Panc1 (cell line): ENCODE results near the gene APOM. TPM values are rescaled to one million over a fixed set of nuclear protein-coding genes. Genes with fewer than 3 reads are reported as not detected.

Experiments used
- ATAC-seq: fragments of 200-7000 bp; cut with Tn5 transposase; 2 replicates; pipeline ENCODE4 v1.9.1; 2020; ENCODE audit warnings: mild to moderate bottlenecking, moderate library complexity
- Bru-seq: library from RNA; stranded (reverse); fragments of 400-500 nt; gene quantifications from one replicate; lab custom pipeline; 2021; lab: Mats Ljungman, UMichigan
- BruChase-seq, 2 experiments: library from RNA; stranded (reverse); fragments of 400-500 nt; gene quantifications; one replicate each; lab custom pipeline; 2021; lab: Mats Ljungman, UMichigan
- BruUV-seq: library from RNA; stranded (reverse); fragments of 400-500 nt; replicated peaks from 2 replicates; lab custom pipeline; 2021; lab: Mats Ljungman, UMichigan
- CTCF ChIA-PET: fragments of 300-600 bp; sonication (Branson Sonifier 250); formaldehyde crosslinking; loops from one replicate; lab custom pipeline; 2022; ENCODE audit warnings: antibody characterized with exemption; lab: Charles Lee
- POLR2A ChIA-PET: fragments of 300-600 bp; sonication (Branson Sonifier 250); formaldehyde crosslinking; loops from one replicate; lab custom pipeline; 2022; ENCODE audit warnings: antibody characterized with exemption; lab: Charles Lee
- DNase-seq: peaks from one replicate; pipeline ENCODE4 v3.0.0-alpha.2; 2010; ENCODE audit warnings: low read depth, low spot score
- H3K27ac ChIP-seq: 2 replicates; pipeline ENCODE4 v1.5.1; 2011; ENCODE audit warnings: mild to moderate bottlenecking, low read length, inconsistent platforms
- H3K27me3 ChIP-seq: fragments of 200-500 bp; sonication (Bioruptor generic); 2 replicates; pipeline ENCODE4 v1.6.0; 2014; ENCODE audit warnings: low read length, inconsistent platforms; ENCODE audit not compliant: control insufficient read depth, insufficient read depth
- H3K36me3 ChIP-seq: fragments of 200-500 bp; sonication (Bioruptor generic); 2 replicates; pipeline ENCODE4 v1.5.1; 2014; ENCODE audit warnings: inconsistent platforms, mild to moderate bottlenecking, low read length, moderate library complexity; ENCODE audit not compliant: control insufficient read depth, insufficient read depth
- H3K4me1 ChIP-seq: 2 replicates; pipeline ENCODE4 v1.5.1; 2011; ENCODE audit warnings: inconsistent platforms, mild to moderate bottlenecking, low read length, moderate library complexity; ENCODE audit not compliant: control insufficient read depth, insufficient read depth
- H3K4me3 ChIP-seq, 2 experiments: 2 replicates each; pipeline ENCODE4 v1.5.1; 2011 to 2012; ENCODE audit warnings: low read depth in 2 of 2, low read length in 2 of 2, mild to moderate bottlenecking in 2 of 2, inconsistent platforms in 1 of 2, moderate library complexity in 1 of 2
- H3K9me3 ChIP-seq: fragments of 200-500 bp; sonication (Bioruptor generic); 2 replicates; pipeline ENCODE4 v1.5.1; 2014; ENCODE audit warnings: low read depth, mild to moderate bottlenecking, inconsistent platforms, low read length, moderate library complexity; ENCODE audit not compliant: control insufficient read depth, insufficient read depth
- CTCF ChIP-seq: fragments of 450-650 bp; IDR thresholded peaks from 2 replicates; pipeline ENCODE4 v1.5.1; 2017; ENCODE audit warnings: mild to moderate bottlenecking
- POLR2AphosphoS5 ChIP-seq: IDR thresholded peaks from 2 replicates; pipeline ENCODE4 v1.6.1; 2012; ENCODE audit warnings: mild to moderate bottlenecking, low read depth, low read length, moderate library complexity
- SIN3A ChIP-seq: IDR thresholded peaks from 2 replicates; pipeline ENCODE4 v1.6.1; 2012; ENCODE audit warnings: low read depth, mild to moderate bottlenecking, low read length, moderate library complexity, borderline replicate concordance; ENCODE audit not compliant: insufficient read depth
- TCF7L2 ChIP-seq: IDR thresholded peaks from 2 replicates; pipeline ENCODE4 v1.6.1; 2011; ENCODE audit warnings: mild to moderate bottlenecking, low read depth, low read length, inconsistent platforms
- in situ Hi-C: cut with HindIII; loops from 2 replicates; pipeline ENCODE4 v1.10.0; 2016; ENCODE audit warnings: low sequenced_read_pairs, low pct_unique_long_range_greater_than_20kb
- intact Hi-C: fragments of 100-400 bp; cut with micrococcal nuclease; formaldehyde crosslinking; loops from one replicate; pipeline ENCODE4 v1.10.0; 2022; ENCODE audit not compliant: unreplicated experiment
- long read RNA-seq: library from polyadenylated mRNA; unstranded; transcript quantifications from one replicate; pipeline ENCODE4 v2.0.0, GENCODE V29; 2021; ENCODE audit not compliant: unreplicated experiment
- polyA plus RNA-seq: library from polyadenylated mRNA; unstranded; fragments of >200 nt; gene quantifications from one replicate; pipeline ENCODE4 v1.2.1, GENCODE V29; 2012; ENCODE audit warnings: missing spikeins; ENCODE audit not compliant: insufficient read length
- total RNA-seq: library from RNA; stranded (reverse); gene quantifications from one replicate; pipeline ENCODE4 v1.2.1, GENCODE V29; 2021; ENCODE audit not compliant: unreplicated experiment
- TF ChIP-seq, protein P1 (sequence below), 2 experiments: IDR thresholded peaks; 2 replicates each; pipeline ENCODE4 v1.6.1; 2011 to 2012; ENCODE audit warnings: low read depth in 2 of 2, control low read depth in 1 of 2, low read length in 1 of 2, mild to moderate bottlenecking in 1 of 2, moderate library complexity in 1 of 2; ENCODE audit not compliant: insufficient read depth in 1 of 2

APOM gene
- total RNA-seq (1.8 TPM), Bru-seq, nascent RNA (percentile 46 among the genes with signal in this experiment), BruChase-seq, experiment 1, labeled RNA remaining after a 2-hour chase (percentile 41 among the genes with signal in this experiment), BruChase-seq, experiment 2, labeled RNA remaining after a 6-hour chase (percentile 36 among the genes with signal in this experiment)
- polyA plus RNA-seq = 0.56 TPM
- long read RNA-seq = 0 reads

- ATAC-seq (no peak), DNase-seq (no peak)
- BruUV-seq = no TSS peak
- Histone ChIP-seq H3K4me1 (peaks cover 34% of the 10 kb centered on the region), H3K9me3 (no peaks in the 10 kb centered on the region), H3K4me3 (no peak within 1 kb of the TSS), H3K36me3 (no peaks in the 10 kb centered on the region; the same call in 1 of the 2 replicates), H3K27me3 (no peaks in the 10 kb centered on the region), H3K27ac (no peak within 1 kb of the TSS)
- intact Hi-C loops (no loop called here), in situ Hi-C loops (no loop called here)
- CTCF ChIA-PET = no interaction called here
- POLR2A ChIA-PET = no interaction called here
- TF ChIP-seq CTCF (no peak), TCF7L2 (no peak), SIN3A (no peak), POLR2AphosphoS5 (no peak)
- TF ChIP-seq, protein P1, sequence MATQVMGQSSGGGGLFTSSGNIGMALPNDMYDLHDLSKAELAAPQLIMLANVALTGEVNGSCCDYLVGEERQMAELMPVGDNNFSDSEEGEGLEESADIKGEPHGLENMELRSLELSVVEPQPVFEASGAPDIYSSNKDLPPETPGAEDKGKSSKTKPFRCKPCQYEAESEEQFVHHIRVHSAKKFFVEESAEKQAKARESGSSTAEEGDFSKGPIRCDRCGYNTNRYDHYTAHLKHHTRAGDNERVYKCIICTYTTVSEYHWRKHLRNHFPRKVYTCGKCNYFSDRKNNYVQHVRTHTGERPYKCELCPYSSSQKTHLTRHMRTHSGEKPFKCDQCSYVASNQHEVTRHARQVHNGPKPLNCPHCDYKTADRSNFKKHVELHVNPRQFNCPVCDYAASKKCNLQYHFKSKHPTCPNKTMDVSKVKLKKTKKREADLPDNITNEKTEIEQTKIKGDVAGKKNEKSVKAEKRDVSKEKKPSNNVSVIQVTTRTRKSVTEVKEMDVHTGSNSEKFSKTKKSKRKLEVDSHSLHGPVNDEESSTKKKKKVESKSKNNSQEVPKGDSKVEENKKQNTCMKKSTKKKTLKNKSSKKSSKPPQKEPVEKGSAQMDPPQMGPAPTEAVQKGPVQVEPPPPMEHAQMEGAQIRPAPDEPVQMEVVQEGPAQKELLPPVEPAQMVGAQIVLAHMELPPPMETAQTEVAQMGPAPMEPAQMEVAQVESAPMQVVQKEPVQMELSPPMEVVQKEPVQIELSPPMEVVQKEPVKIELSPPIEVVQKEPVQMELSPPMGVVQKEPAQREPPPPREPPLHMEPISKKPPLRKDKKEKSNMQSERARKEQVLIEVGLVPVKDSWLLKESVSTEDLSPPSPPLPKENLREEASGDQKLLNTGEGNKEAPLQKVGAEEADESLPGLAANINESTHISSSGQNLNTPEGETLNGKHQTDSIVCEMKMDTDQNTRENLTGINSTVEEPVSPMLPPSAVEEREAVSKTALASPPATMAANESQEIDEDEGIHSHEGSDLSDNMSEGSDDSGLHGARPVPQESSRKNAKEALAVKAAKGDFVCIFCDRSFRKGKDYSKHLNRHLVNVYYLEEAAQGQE (IDR thresholded peaks at IDR 0.05; ENCODE audit: insufficient read depth in 1 of 2, low read depth in 2 of 2, low read length in 1 of 2) = no peak
Observed at GRCh38 chr6:31655349-31656237, at the start of gene APOM. Gene APOM (plus strand): TSS chr6:31655894. CDS start chr6:31655967, 73 bp downstream.

DNA sequence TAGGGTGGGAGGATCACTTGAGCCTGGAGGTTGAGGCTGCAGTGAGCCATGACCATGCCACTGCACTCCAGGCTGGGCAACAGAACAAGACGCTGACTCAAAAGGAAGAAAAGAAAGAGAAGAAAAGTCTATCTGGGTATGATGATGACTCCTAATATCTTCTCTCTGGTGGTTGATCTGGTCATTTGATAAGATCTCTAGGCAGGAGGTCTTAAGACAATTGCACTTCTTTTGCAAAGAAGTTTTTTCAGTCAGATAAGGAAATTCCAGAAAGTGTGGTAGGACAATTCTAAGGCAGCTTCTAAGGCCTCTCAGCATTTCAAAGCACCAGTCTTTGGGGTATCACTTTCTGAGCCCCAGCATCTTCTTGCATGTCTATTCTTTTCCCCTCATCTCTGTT lies 48.4 kb upstream of the APOM start:
- H3K27me3 ChIP-seq = no peaks in the 10 kb centered on the region
- H3K4me1 ChIP-seq = no peaks in the 10 kb centered on the region
- BruUV-seq = no TSS peak
- intact Hi-C loops (no loop called here), in situ Hi-C loops (no loop called here)
- ATAC-seq (no peak), DNase-seq (no peak)
- TF ChIP-seq POLR2AphosphoS5 (no peak), TCF7L2 (no peak)
- TF ChIP-seq, protein P1 (IDR thresholded peaks at IDR 0.05; ENCODE audit: insufficient read depth in 1 of 2, low read depth in 2 of 2, low read length in 1 of 2) = no peak
- CTCF ChIA-PET = interaction anchor here (0.6 to 0.7 kb wide), 2 partner anchors 33 to 113 kb away, joined by 5 to 11 read pairs; no protein-coding TSS in a partner anchor
- no peak overlapping the region for H3K4me3 ChIP-seq
- no peaks in the 10 kb centered on the region for H3K36me3 ChIP-seq
- no peaks in the 10 kb centered on the region for H3K9me3 ChIP-seq
- POLR2A ChIA-PET = interaction anchor here (0.7 kb wide), 1 partner anchor 65 kb away, joined by 5 read pairs; no protein-coding TSS in a partner anchor
- no peak overlapping the region for H3K27ac ChIP-seq
